Measurements from ENCODE around the gene TUBG1. TPM values are rescaled to one million over a fixed set of nuclear protein-coding genes. Genes with fewer than 3 reads are reported as not detected.

The TUBG1 gene
- polyA plus RNA-seq, 10 donors = 29.7 to 39.5 (median 34.5) TPM

Other genes starting within 250 kb of the TUBG1 start
- gene STAT3, start 221.2 kb upstream of the TUBG1 start, polyA plus RNA-seq (ENCODE audit: insufficient read length in 10 of 10) = 10 to 100 TPM; 40.2 to 62.7 (median 49.9) TPM
- 100 to 1,000 TPM; 231 to 303 (median 258) TPM for gene CAVIN1, start 186.4 kb upstream of the TUBG1 start, polyA plus RNA-seq (ENCODE audit: insufficient read length in 10 of 10)
- 10 to 100 TPM; 16.9 to 39.2 (median 21.5) TPM for gene ATP6V0A1, start 150.8 kb upstream of the TUBG1 start, polyA plus RNA-seq (ENCODE audit: insufficient read length in 10 of 10)
- 10 to 100 TPM; 15.2 to 21.4 (median 17.5) TPM for gene NAGLU, start 73.4 kb upstream of the TUBG1 start, polyA plus RNA-seq (ENCODE audit: insufficient read length in 10 of 10)
- gene HSD17B1, start 56.8 kb upstream of the TUBG1 start, polyA plus RNA-seq (ENCODE audit: insufficient read length in 10 of 10) = 1 to 10 TPM; 1.7 to 3.6 (median 2.6) TPM
- 10 to 100 TPM; 20.0 to 29.7 (median 27.1) TPM for gene COASY, start 47.5 kb upstream of the TUBG1 start, polyA plus RNA-seq (ENCODE audit: insufficient read length in 10 of 10)
- gene MLX, start 42.6 kb upstream of the TUBG1 start, polyA plus RNA-seq (ENCODE audit: insufficient read length in 10 of 10) = 10 to 100 TPM; 33.4 to 42.9 (median 38.5) TPM
- 10 to 100 TPM in 3 of 10 donors, 1 to 10 TPM in 7; 7.7 to 14.6 (median 9.5) TPM for gene PSMC3IP, start 32.0 kb upstream of the TUBG1 start, polyA plus RNA-seq (ENCODE audit: insufficient read length in 10 of 10)
- 10 to 100 TPM; 26.0 to 36.0 (median 32.1) TPM for gene RETREG3, start 309 bp upstream of the TUBG1 start, polyA plus RNA-seq (ENCODE audit: insufficient read length in 10 of 10)
- 10 to 100 TPM in 9 of 10 donors, 1 to 10 TPM in 1; 9.7 to 21.2 (median 12.6) TPM for gene TUBG2, start 49.6 kb downstream of the TUBG1 start, polyA plus RNA-seq (ENCODE audit: insufficient read length in 10 of 10)
- 10 to 100 TPM; 23.6 to 41.7 (median 35.5) TPM for gene PLEKHH3, start 67.3 kb downstream of the TUBG1 start, polyA plus RNA-seq (ENCODE audit: insufficient read length in 10 of 10)
- 1 to 10 TPM in 7 of 10 donors, under 1 TPM in 3; 0.71 to 2.1 (median 1.6) TPM for gene CCR10, start 72.2 kb downstream of the TUBG1 start, polyA plus RNA-seq (ENCODE audit: insufficient read length in 10 of 10)
- gene CNTNAP1, start 72.8 kb downstream of the TUBG1 start, polyA plus RNA-seq (ENCODE audit: insufficient read length in 10 of 10) = 10 to 100 TPM; 10.2 to 15.7 (median 11.9) TPM
- 10 to 100 TPM; 15.5 to 31.4 (median 19.0) TPM for gene EZH1, start 135.4 kb downstream of the TUBG1 start, polyA plus RNA-seq (ENCODE audit: insufficient read length in 10 of 10)
- gene RAMP2, start 151.5 kb downstream of the TUBG1 start, polyA plus RNA-seq (ENCODE audit: insufficient read length in 10 of 10) = 10 to 100 TPM; 56.8 to 86.9 (median 73.2) TPM
- gene VPS25, start 163.8 kb downstream of the TUBG1 start, polyA plus RNA-seq (ENCODE audit: insufficient read length in 10 of 10) = 10 to 100 TPM; 26.0 to 38.5 (median 31.9) TPM
- 1 to 10 TPM in 3 of 10 donors, under 1 TPM in 7; 0.31 to 1.3 (median 0.54) TPM for gene WNK4, start 170.9 kb downstream of the TUBG1 start, polyA plus RNA-seq (ENCODE audit: insufficient read length in 10 of 10)
- 10 to 100 TPM; 48.5 to 61.5 (median 57.3) TPM for gene COA3, start 189.0 kb downstream of the TUBG1 start, polyA plus RNA-seq (ENCODE audit: insufficient read length in 10 of 10)
- gene CNTD1, start 189.2 kb downstream of the TUBG1 start, polyA plus RNA-seq (ENCODE audit: insufficient read length in 10 of 10) = 1 to 10 TPM in 3 of 10 donors, under 1 TPM in 7; 0.46 to 1.5 (median 0.74) TPM
- 10 to 100 TPM; 38.4 to 54.3 (median 46.2) TPM for gene BECN1, start 214.6 kb downstream of the TUBG1 start, polyA plus RNA-seq (ENCODE audit: insufficient read length in 10 of 10)
- gene PSME3, start 223.7 kb downstream of the TUBG1 start, polyA plus RNA-seq (ENCODE audit: insufficient read length in 10 of 10) = 10 to 100 TPM; 47.7 to 71.6 (median 55.8) TPM
- 1 to 10 TPM in 2 of 10 donors, under 1 TPM in 8; 0.59 to 1.4 (median 0.77) TPM for gene AOC2, start 234.9 kb downstream of the TUBG1 start, polyA plus RNA-seq (ENCODE audit: insufficient read length in 10 of 10)
- gene AOC3, start 241.5 kb downstream of the TUBG1 start, polyA plus RNA-seq (ENCODE audit: insufficient read length in 10 of 10) = 10 to 100 TPM; 15.8 to 25.3 (median 17.4) TPM